Measurements from ENCODE around the gene DUSP7.

The DUSP7 gene

DNA sequence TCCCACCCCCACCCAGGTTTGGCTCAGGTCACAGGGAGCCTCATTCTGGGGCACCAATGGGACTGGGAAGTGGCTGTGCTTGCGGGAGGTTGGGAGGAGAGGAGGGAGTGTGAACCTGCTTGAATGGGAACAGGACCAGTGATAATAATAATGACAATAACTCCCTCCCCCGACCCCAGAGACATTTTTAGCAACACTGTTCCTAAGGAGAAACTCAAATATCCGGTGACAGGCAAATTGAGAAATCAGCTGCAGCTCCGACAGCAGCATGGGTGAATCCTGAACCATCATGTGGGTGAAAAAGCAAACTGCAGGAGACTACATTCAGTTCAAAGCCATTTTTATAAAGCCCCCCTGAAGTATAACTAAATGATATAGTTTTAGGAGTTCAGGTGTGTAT, 49.1 kb downstream of the DUSP7 start:
- Histone ChIP-seq H3K36me3 (no peaks in the 10 kb centered on the region), H3K27me3 (ENCODE audit: insufficient read depth, low read depth, severe bottlenecking) (no peaks in the 10 kb centered on the region), H3K9me3 (ENCODE audit: severe bottlenecking) (no peaks in the 10 kb centered on the region), H3K27ac (no peak overlapping the region), H3K4me3 (ENCODE audit: low read depth, low read length) (no peak overlapping the region)
- TF ChIP-seq CTCF (IDR thresholded peaks at IDR 0.05; ENCODE audit: low read depth, low read length): no peak
- DNase-seq: no peak

GRCh38 chr3:52006820-52007133, 49.6 kb downstream of the DUSP7 start:
- Histone ChIP-seq H3K27ac (no peak overlapping the region), H3K4me3 (ENCODE audit: low read depth, low read length) (no peak overlapping the region), H3K9me3 (ENCODE audit: severe bottlenecking) (no peaks in the 10 kb centered on the region), H3K36me3 (no peaks in the 10 kb centered on the region), H3K27me3 (ENCODE audit: insufficient read depth, low read depth, severe bottlenecking) (peaks cover 2% of the 10 kb centered on the region)
- no peak for TF ChIP-seq CTCF (IDR thresholded peaks at IDR 0.05; ENCODE audit: low read depth, low read length)
- DNase-seq: no peak

GRCh38 chr3:52006017-52006819, 50.2 kb downstream of the DUSP7 start:
- DNase-seq: no peak
- peak overlapping the region; percentile 27 for H3K4me3 ChIP-seq (ENCODE audit: low read depth, low read length)
- no peaks in the 10 kb centered on the region for H3K36me3 ChIP-seq
- no peaks in the 10 kb centered on the region for H3K9me3 ChIP-seq (ENCODE audit: severe bottlenecking)
- peaks cover 2% of the 10 kb centered on the region for H3K27me3 ChIP-seq (ENCODE audit: insufficient read depth, low read depth, severe bottlenecking)
- peak overlapping the region; percentile 61 for H3K27ac ChIP-seq
- no peak for TF ChIP-seq CTCF (IDR thresholded peaks at IDR 0.05; ENCODE audit: low read depth, low read length)

- Histone ChIP-seq H3K27me3 (ENCODE audit: insufficient read depth, low read depth, severe bottlenecking) (peaks cover 2% of the 10 kb centered on the region), H3K4me3 (ENCODE audit: low read depth, low read length) (peak overlapping the region; percentile 27), H3K9me3 (ENCODE audit: severe bottlenecking) (no peaks in the 10 kb centered on the region), H3K27ac (peak overlapping the region; percentile 61), H3K36me3 (no peaks in the 10 kb centered on the region)
- peak; percentile 81 for DNase-seq
- no peak for TF ChIP-seq CTCF (IDR thresholded peaks at IDR 0.05; ENCODE audit: low read depth, low read length)
Observed at GRCh38 chr3:52005571-52005986, 50.8 kb downstream of the DUSP7 start.

DNA sequence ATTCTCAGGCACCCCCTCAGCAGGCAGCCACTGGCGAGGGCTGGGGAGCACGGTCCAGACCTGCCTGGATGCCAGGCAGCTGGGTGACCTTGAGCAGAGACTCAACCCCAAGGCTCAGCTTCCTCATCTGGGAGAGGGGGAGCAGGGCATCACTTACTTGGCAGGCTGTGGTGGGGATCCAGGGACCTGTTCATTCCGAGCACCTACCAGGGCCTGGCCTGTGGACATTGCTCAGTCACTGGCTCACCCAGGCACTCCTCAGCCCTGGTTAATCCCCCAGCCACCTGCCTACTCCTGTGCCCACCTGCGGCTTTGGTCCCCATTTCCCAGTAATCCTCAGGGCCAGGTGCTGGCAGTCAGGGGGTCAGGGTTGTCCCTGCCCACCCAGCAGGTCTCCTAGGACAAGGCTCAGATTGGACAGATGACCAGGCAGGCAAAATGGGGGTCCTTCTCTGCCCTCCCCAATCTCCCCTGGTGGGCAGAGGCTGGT, 51.4 kb downstream of the DUSP7 start:
- Histone ChIP-seq H3K36me3 (no peaks in the 10 kb centered on the region), H3K4me3 (ENCODE audit: low read depth, low read length) (peak overlapping the region; percentile 27), H3K9me3 (ENCODE audit: severe bottlenecking) (no peaks in the 10 kb centered on the region), H3K27ac (peak overlapping the region; percentile 61), H3K27me3 (ENCODE audit: insufficient read depth, low read depth, severe bottlenecking) (peaks cover 2% of the 10 kb centered on the region)
- TF ChIP-seq CTCF (IDR thresholded peaks at IDR 0.05; ENCODE audit: low read depth, low read length): no peak
- DNase-seq: peak; percentile 51

Measured in WERI-Rb-1 (cell line).